ENCODE data around the gene YLPM1. TPM values are rescaled to one million over a fixed set of nuclear protein-coding genes. Genes with fewer than 3 reads are reported as not detected.
A peak's percentile ranks its signal among the peaks of the same experiment; 100 is the strongest.

YLPM1 gene
- total and polyA plus RNA-seq, 10 of the 15 experiments (the other 5 are each of a cell fraction or from before 2014, with no cell fraction given): 11.1 to 48.2 (median 18.0) TPM

GRCh38 chr14:74840603-74841030 is 77.5 kb downstream of the YLPM1 start:
- Histone ChIP-seq H3K4me3 (no peak overlapping the region), H3K9me3 (replicated peaks; ENCODE audit: control insufficient read depth, insufficient read depth, low read length) (no peaks in the 10 kb centered on the region), H3K4me1 (ENCODE audit: control insufficient read depth, insufficient read depth, low read length) (peaks cover 53% of the 10 kb centered on the region), H3K79me2 (ENCODE audit: control insufficient read depth, insufficient read depth, low read length) (no peaks in the 10 kb centered on the region), H2AFZ (ENCODE audit: control insufficient read depth, low read depth, low read length) (no peak overlapping the region), H4K20me1 (ENCODE audit: control insufficient read depth, insufficient read depth) (no peaks in the 10 kb centered on the region), H3K4me2 (ENCODE audit: control insufficient read depth, insufficient read depth) (peak overlapping the region; percentile 69; the same call in 1 of the 2 replicates), H3K27me3 (replicated peaks in 1 of 2; ENCODE audit: control insufficient read depth in 2 of 2, insufficient read depth in 2 of 2, low read length in 1 of 2) (no peaks in the 10 kb centered on the region), H3K9ac (ENCODE audit: control insufficient read depth, insufficient read depth, low read length) (no peak overlapping the region), H3K27ac (ENCODE audit: control insufficient read depth, insufficient read depth) (peak overlapping the region; percentile 86), H3K36me3 (ENCODE audit: control insufficient read depth in 2 of 2, insufficient read depth in 2 of 2, low read length in 1 of 2) (no peaks in the 10 kb centered on the region; a peak in 1 of 4 replicates)
- DNase-seq (ENCODE audit: low read depth, low spot score): no peak
- CTCF ChIA-PET: interaction anchor here (0.6 to 10.6 kb wide), 4 partner anchors 17 to 652 kb away, joined by 3 to 106 read pairs (median 7); no protein-coding TSS in a partner anchor
- WGBS (ENCODE audit: insufficient coverage, insufficient replicate concordance, low lambda C conversion rate, missing lambda C conversion rate): 1% methylated on average over 5 of the region's 5 CpGs
- no TSS peak for BruUV-seq (replicated peaks)
- RAD21 ChIA-PET (ENCODE audit: unreplicated experiment): interaction anchor here (0.6 kb wide), 1 partner anchor 1355 kb away, joined by 3 read pairs; no protein-coding TSS in a partner anchor
- POLR2A ChIA-PET: interaction anchor here (0.8 to 1.4 kb wide), 2 partner anchors 156 to 211 kb away, joined by 5 to 7 read pairs; partner anchors contain the start of gene MLH3
- intact Hi-C loops (cut with micrococcal nuclease; ENCODE audit: unreplicated experiment) (loop anchor here (2.0 kb wide), 1 partner anchor 72 kb away; no protein-coding TSS in a partner anchor), in situ Hi-C loops (cut with MboI) (no loop called here)
- peak; percentile 78 for ATAC-seq
- SMC1A ChIA-PET (ENCODE audit: uncharacterized antibody, unreplicated experiment): interaction anchor here (0.7 to 1.9 kb wide), 2 partner anchors 42 to 77 kb away, joined by 3 to 8 read pairs; partner anchors contain the start of gene YLPM1
- FAIRE-seq: no peak
- TF ChIP-seq NR2C1 (IDR thresholded peaks at IDR 0.05) (no peak), YY1 (IDR thresholded peaks at IDR 0.05; ENCODE audit: low read depth, low read length) (no peak), RELB (IDR thresholded peaks at IDR 0.05; ENCODE audit: low read depth) (no peak), JUND (IDR thresholded peaks at IDR 0.05; ENCODE audit: low read depth, low read length) (no peak), POLR2AphosphoS2 (IDR thresholded peaks at IDR 0.05; ENCODE audit: low read depth, low read length) (no peak), PAX5 (IDR thresholded peaks at IDR 0.05; ENCODE audit: borderline replicate concordance, low read depth, low read length) (peak; percentile 26; the same call in 1 of the 2 replicates), RUNX3 (IDR thresholded peaks at IDR 0.05; ENCODE audit: low read length) (0 out of 2 replicates have a peak, but pooled peaks have one; percentile 33), ZBTB4 (CRISPR knock-in tag; IDR thresholded peaks at IDR 0.05) (no peak), GATAD2B (conservative IDR thresholded peaks at IDR 0.05; ENCODE audit: low read depth) (no peak), IKZF1 (conservative IDR thresholded peaks at IDR 0.05) (no peak; the same call in 1 of the 2 replicates), BCL11A (IDR thresholded peaks at IDR 0.05; ENCODE audit: low read depth, low read length) (no peak), NFIC (IDR thresholded peaks at IDR 0.05; ENCODE audit: low read depth, low read length) (peak; percentile 60; the same call in 1 of the 2 replicates), HDAC6 (IDR thresholded peaks at IDR 0.05; ENCODE audit: unreplicated experiment) (no peak), POLR2AphosphoS5 (IDR thresholded peaks at IDR 0.05; ENCODE audit: low read length) (no peak), CREB1 (IDR thresholded peaks at IDR 0.05; ENCODE audit: low read depth) (0 out of 2 replicates have a peak, but pooled peaks have one; percentile 24), IKZF2 (IDR thresholded peaks at IDR 0.05) (peak; percentile 44 to 55; a peak in 2 of 4 replicates), HSF1 (IDR thresholded peaks at IDR 0.05; ENCODE audit: low read depth, low read length) (no peak), SRF (IDR thresholded peaks at IDR 0.05; ENCODE audit: low read depth in 2 of 2, low read length in 2 of 2) (no peak), STAT3 (IDR thresholded peaks at IDR 0.05; ENCODE audit: low read depth, low read length) (no peak), CHD1 (IDR thresholded peaks at IDR 0.05; ENCODE audit: low read depth, low read length) (no peak)
